K562 (cell line): ENCODE measurements around the gene TREM1. TPM values are rescaled to one million over a fixed set of nuclear protein-coding genes. Genes with fewer than 3 reads are reported as not detected.

Experiments
- ATAC-seq: fragments of 200-7000 bp; cut with Tn5 transposase; 3 replicates; pipeline ENCODE4 v1.9.1; 2020; ENCODE audit warnings: moderate library complexity
- BruUV-seq: library from RNA; stranded (reverse); fragments of 400-500 nt; replicated peaks from 2 replicates; lab custom pipeline; 2021; lab: Mats Ljungman, UMichigan
- CTCF ChIA-PET: fragments of 300-600 bp; formaldehyde crosslinking; extraction: SDS; loops from one replicate; lab custom pipeline; 2021; ENCODE audit warnings: low intra/inter-chr PET ratio; lab: Yijun Ruan, JAX
- POLR2A ChIA-PET: fragments of 300-600, 350-650 bp; sonication (Branson Sonifier 250); formaldehyde crosslinking; extraction: SDS; loops from one replicate; lab custom pipeline; 2021; ENCODE audit warnings: antibody characterized with exemption, inconsistent platforms; lab: Yijun Ruan, JAX
- DNase-seq, 4 experiments: peaks; one replicate each; pipeline versions ENCODE4 v3.0.0 to v3.0.0-alpha.2; 2011 to 2018; ENCODE audit warnings: low spot score in 3 of 4, mixed read lengths in 3 of 4; ENCODE audit errors: extremely low read depth in 1 of 4
- FAIRE-seq: peaks from 2 replicates; lab custom pipeline; 2011; peaks lifted over from hg19 to GRCh38; lab: Jason Lieb, UNC
- H2AFZ ChIP-seq: 2 replicates; pipeline ENCODE4 v1.6.0; 2011; ENCODE audit warnings: low read depth, low read length, control low read depth, inconsistent platforms
- H3K27ac ChIP-seq: fragments of 200-600 bp; 3 replicates; pipeline ENCODE4 v1.8.0; 2011; ENCODE audit warnings: low read depth, mild to moderate bottlenecking, control low read depth, inconsistent platforms, low read length, moderate library complexity, mixed read lengths; ENCODE audit errors: extremely low read depth
- H3K27me3 ChIP-seq, 2 experiments: fragments of 300-600 bp in 1 of 2; 2 replicates in 1 of 2; 3 replicates in 1 of 2; pipeline versions ENCODE4 v1.6.0 to v1.8.0; 2011; ENCODE audit warnings: inconsistent platforms in 2 of 2, low read length in 2 of 2, mild to moderate bottlenecking in 1 of 2, mixed read lengths in 1 of 2, moderate library complexity in 1 of 2; ENCODE audit not compliant: control insufficient read depth in 2 of 2, insufficient read depth in 2 of 2
- H3K36me3 ChIP-seq: fragments of 300-600 bp; 3 replicates; pipeline ENCODE4 v1.8.0; 2011; ENCODE audit warnings: mild to moderate bottlenecking, low read length, inconsistent platforms; ENCODE audit not compliant: control insufficient read depth, insufficient read depth
- H3K4me1 ChIP-seq, 2 experiments: fragments of 200-600 bp in 1 of 2; replicated peaks in 1 of 2; 2 replicates in 1 of 2; 3 replicates in 1 of 2; pipeline versions ENCODE4 v1.5.1 to v1.8.0; 2011; ENCODE audit warnings: inconsistent platforms in 2 of 2, low read length in 2 of 2, mild to moderate bottlenecking in 1 of 2, mixed read lengths in 1 of 2, moderate library complexity in 1 of 2; ENCODE audit not compliant: control insufficient read depth in 2 of 2, insufficient read depth in 2 of 2
- H3K4me2 ChIP-seq: 2 replicates; pipeline ENCODE4 v1.6.1; 2011; ENCODE audit warnings: low read length, control low read depth, inconsistent platforms, mixed read lengths; ENCODE audit not compliant: insufficient read depth
- H3K4me3 ChIP-seq: fragments of 200-600 bp; sonication (generic), shearing (Covaris generic); 2 replicates; pipeline ENCODE4 v1.5.1; 2016; ENCODE audit warnings: control low read depth, inconsistent platforms
- H3K79me2 ChIP-seq: fragments of 200-600 bp; 3 replicates; pipeline ENCODE4 v1.8.0; 2011; ENCODE audit warnings: low read length, inconsistent platforms; ENCODE audit not compliant: control insufficient read depth, insufficient read depth
- H3K9ac ChIP-seq, 2 experiments: 2 replicates each; pipeline versions ENCODE4 v1.6.0 to v1.6.1; 2011; ENCODE audit warnings: low read depth in 2 of 2, low read length in 2 of 2, control low read depth in 1 of 2, inconsistent platforms in 1 of 2, mild to moderate bottlenecking in 1 of 2, mixed read lengths in 1 of 2; ENCODE audit not compliant: insufficient read depth in 1 of 2
- H3K9me1 ChIP-seq: one replicate; pipeline ENCODE4 v1.6.0; 2011; ENCODE audit warnings: inconsistent platforms, mild to moderate bottlenecking, low read length, moderate library complexity; ENCODE audit not compliant: control insufficient read depth, insufficient read depth
- H3K9me3 ChIP-seq: replicated peaks from 2 replicates; pipeline ENCODE4 v1.5.1; 2011; ENCODE audit warnings: low read depth, low read length, inconsistent platforms; ENCODE audit not compliant: control insufficient read depth, insufficient read depth
- H4K20me1 ChIP-seq: replicated peaks from 2 replicates; pipeline ENCODE4 v1.6.1; 2011; ENCODE audit warnings: low read length, inconsistent platforms, mixed read lengths; ENCODE audit not compliant: control insufficient read depth, insufficient read depth
- MAFG ChIP-seq: fragments of 450-650 bp; conservative IDR thresholded peaks from 2 replicates; pipeline ENCODE4 v1.6.1; 2016; ENCODE audit warnings: missing genetic modification characterization, missing compliant biosample characterization
- POLR2A ChIP-seq: fragments of 450-650 bp; conservative IDR thresholded peaks from 2 replicates; pipeline ENCODE4 v1.6.1; 2016
- SREBF1 ChIP-seq: fragments of 150-350 bp; IDR thresholded peaks from 2 replicates; pipeline ENCODE4 v1.6.1; 2014; ENCODE audit warnings: antibody characterized with exemption, low read depth, low read length, borderline replicate concordance
- ZC3H4 ChIP-seq: sonication (generic); formaldehyde crosslinking; IDR thresholded peaks from 2 replicates; pipeline ENCODE4 v1.9.0; 2021; ENCODE audit warnings: missing genetic modification reagents, borderline replicate concordance
- WGBS: fragments of 100-300 bp; shearing (Covaris generic); methylation state at CpG from one replicate; pipeline ENCODE4 v1.1.6; 2016; ENCODE audit warnings: low coverage, mixed read lengths; ENCODE audit not compliant: insufficient coverage; ENCODE audit errors: missing lambda C conversion rate; 5-methylcytosine and 5-hydroxymethylcytosine counted together
- in situ Hi-C: fragments of 300-500 bp; cut with MboI; formaldehyde crosslinking; loops from 4 replicates; pipeline ENCODE4 v1.15.0; 2018; ENCODE audit warnings: inconsistent platforms, mixed read lengths
- intact Hi-C: fragments of 100-400 bp; cut with micrococcal nuclease; formaldehyde crosslinking; loops from 2 replicates; pipeline ENCODE4 v1.14.2; 2022
- polyA plus RNA-seq, 8 experiments: library from polyadenylated mRNA; depleted of rRNA in 4 of 8; stranded (reverse) in 5 of 8; unstranded in 3 of 8; fragments of >200 nt; fragmentation: Nextera tagmentation in 2 of 8; fragmentation: Illumina TruSeq in 1 of 8; extraction: Ambion mirVana in 2 of 8; extraction: Trizol in 1 of 8; gene quantifications; 2 replicates each; pipeline versions ENCODE4 v1.2.1 to v1.2.3, GENCODE V29; 2011 to 2014; ENCODE audit warnings: inconsistent platforms in 1 of 8, missing spikeins in 1 of 8
- total RNA-seq, 7 experiments: library from RNA; depleted of rRNA in 6 of 7; stranded (reverse); fragments of >200 nt in 6 of 7; fragmentation: Illumina TruSeq in 2 of 7; extraction: Trizol in 2 of 7; gene quantifications; 2 replicates each; pipeline versions ENCODE4 v1.2.1 to v1.2.3, GENCODE V29; 2011 to 2021; ENCODE audit warnings: low replicate concordance in 1 of 7
- TF ChIP-seq, protein P1 (sequence below): IDR thresholded peaks from 2 replicates; pipeline ENCODE4 v1.6.1; 2016; ENCODE audit warnings: missing genetic modification characterization, missing compliant biosample characterization
- TF ChIP-seq, protein P2 (sequence below), 2 experiments: fragments of 450-650 bp; IDR thresholded peaks; 2 replicates each; pipeline ENCODE4 v1.6.1; 2018; ENCODE audit warnings: mild to moderate bottlenecking in 2 of 2, low read depth in 1 of 2; ENCODE audit not compliant: partially characterized antibody in 2 of 2
- TF ChIP-seq, protein P3 (sequence below): fragments of 450-650 bp; IDR thresholded peaks from 2 replicates; pipeline ENCODE4 v1.6.1; 2016; ENCODE audit warnings: mild to moderate bottlenecking

TREM1 gene
- total and polyA plus RNA-seq, 9 of the 15 experiments (the other 6 are each of a cell fraction or from before 2014, with no cell fraction given): not detected

DNA sequence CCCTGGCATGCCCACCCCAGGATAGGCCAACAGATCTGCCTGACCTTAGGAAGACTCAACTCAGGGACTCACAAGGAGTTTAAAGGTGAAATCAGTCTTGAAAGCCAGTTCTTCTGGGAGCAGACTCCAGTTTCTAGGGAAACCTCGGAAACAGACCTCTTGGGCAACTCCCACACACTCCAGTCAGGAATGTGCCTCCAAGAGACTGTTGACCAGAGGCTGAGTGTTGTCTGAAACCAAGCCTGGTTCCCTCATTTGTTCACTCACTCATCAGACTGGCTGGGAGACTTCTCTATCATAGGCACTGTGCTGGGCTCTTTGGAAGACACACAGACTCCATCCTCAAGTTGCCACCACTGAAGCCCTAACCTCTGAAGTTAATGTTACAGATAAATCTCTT lies 1.8 kb downstream of the TREM1 start:
- ATAC-seq (no peak), DNase-seq (peak in 1 of 4 experiments; percentile 3), FAIRE-seq (no peak)
- no peaks in the 10 kb centered on the region for H3K36me3 ChIP-seq
- no peaks in the 10 kb centered on the region for H3K9me3 ChIP-seq
- H4K20me1 ChIP-seq: no peaks in the 10 kb centered on the region
- no peaks in the 10 kb centered on the region for H3K4me1 ChIP-seq
- CTCF ChIA-PET: no interaction called here
- intact Hi-C loops (no loop called here), in situ Hi-C loops (no loop called here)
- no peak overlapping the region for H3K9ac ChIP-seq
- 0% methylated on average over 1 of the region's 1 CpG for WGBS
- POLR2A ChIA-PET: no interaction called here
- peaks cover 0 to 43% of the 10 kb centered on the region in 2 experiments; a peak in 3 of 5 replicates for H3K27me3 ChIP-seq
- no peaks in the 10 kb centered on the region for H3K9me1 ChIP-seq
- TF ChIP-seq MAFG (tag) (no peak), SREBF1 (no peak), ZC3H4 (CRISPR knock-in tag) (no peak), POLR2A (no peak)
- TF ChIP-seq, protein P1, sequence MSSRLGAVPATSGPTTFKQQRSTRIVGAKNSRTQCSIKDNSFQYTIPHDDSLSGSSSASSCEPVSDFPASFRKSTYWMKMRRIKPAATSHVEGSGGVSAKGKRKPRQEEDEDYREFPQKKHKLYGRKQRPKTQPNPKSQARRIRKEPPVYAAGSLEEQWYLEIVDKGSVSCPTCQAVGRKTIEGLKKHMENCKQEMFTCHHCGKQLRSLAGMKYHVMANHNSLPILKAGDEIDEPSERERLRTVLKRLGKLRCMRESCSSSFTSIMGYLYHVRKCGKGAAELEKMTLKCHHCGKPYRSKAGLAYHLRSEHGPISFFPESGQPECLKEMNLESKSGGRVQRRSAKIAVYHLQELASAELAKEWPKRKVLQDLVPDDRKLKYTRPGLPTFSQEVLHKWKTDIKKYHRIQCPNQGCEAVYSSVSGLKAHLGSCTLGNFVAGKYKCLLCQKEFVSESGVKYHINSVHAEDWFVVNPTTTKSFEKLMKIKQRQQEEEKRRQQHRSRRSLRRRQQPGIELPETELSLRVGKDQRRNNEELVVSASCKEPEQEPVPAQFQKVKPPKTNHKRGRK (tag): no peak
- TF ChIP-seq, protein P2, sequence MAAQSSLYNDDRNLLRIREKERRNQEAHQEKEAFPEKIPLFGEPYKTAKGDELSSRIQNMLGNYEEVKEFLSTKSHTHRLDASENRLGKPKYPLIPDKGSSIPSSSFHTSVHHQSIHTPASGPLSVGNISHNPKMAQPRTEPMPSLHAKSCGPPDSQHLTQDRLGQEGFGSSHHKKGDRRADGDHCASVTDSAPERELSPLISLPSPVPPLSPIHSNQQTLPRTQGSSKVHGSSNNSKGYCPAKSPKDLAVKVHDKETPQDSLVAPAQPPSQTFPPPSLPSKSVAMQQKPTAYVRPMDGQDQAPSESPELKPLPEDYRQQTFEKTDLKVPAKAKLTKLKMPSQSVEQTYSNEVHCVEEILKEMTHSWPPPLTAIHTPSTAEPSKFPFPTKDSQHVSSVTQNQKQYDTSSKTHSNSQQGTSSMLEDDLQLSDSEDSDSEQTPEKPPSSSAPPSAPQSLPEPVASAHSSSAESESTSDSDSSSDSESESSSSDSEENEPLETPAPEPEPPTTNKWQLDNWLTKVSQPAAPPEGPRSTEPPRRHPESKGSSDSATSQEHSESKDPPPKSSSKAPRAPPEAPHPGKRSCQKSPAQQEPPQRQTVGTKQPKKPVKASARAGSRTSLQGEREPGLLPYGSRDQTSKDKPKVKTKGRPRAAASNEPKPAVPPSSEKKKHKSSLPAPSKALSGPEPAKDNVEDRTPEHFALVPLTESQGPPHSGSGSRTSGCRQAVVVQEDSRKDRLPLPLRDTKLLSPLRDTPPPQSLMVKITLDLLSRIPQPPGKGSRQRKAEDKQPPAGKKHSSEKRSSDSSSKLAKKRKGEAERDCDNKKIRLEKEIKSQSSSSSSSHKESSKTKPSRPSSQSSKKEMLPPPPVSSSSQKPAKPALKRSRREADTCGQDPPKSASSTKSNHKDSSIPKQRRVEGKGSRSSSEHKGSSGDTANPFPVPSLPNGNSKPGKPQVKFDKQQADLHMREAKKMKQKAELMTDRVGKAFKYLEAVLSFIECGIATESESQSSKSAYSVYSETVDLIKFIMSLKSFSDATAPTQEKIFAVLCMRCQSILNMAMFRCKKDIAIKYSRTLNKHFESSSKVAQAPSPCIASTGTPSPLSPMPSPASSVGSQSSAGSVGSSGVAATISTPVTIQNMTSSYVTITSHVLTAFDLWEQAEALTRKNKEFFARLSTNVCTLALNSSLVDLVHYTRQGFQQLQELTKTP (IDR thresholded peaks at IDR 0.05; ENCODE audit: low read depth in 1 of 2, partially characterized antibody in 2 of 2): no peak
- TF ChIP-seq, protein P3, sequence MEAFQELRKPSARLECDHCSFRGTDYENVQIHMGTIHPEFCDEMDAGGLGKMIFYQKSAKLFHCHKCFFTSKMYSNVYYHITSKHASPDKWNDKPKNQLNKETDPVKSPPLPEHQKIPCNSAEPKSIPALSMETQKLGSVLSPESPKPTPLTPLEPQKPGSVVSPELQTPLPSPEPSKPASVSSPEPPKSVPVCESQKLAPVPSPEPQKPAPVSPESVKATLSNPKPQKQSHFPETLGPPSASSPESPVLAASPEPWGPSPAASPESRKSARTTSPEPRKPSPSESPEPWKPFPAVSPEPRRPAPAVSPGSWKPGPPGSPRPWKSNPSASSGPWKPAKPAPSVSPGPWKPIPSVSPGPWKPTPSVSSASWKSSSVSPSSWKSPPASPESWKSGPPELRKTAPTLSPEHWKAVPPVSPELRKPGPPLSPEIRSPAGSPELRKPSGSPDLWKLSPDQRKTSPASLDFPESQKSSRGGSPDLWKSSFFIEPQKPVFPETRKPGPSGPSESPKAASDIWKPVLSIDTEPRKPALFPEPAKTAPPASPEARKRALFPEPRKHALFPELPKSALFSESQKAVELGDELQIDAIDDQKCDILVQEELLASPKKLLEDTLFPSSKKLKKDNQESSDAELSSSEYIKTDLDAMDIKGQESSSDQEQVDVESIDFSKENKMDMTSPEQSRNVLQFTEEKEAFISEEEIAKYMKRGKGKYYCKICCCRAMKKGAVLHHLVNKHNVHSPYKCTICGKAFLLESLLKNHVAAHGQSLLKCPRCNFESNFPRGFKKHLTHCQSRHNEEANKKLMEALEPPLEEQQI: no peak
- H3K4me3 ChIP-seq: no peak overlapping the region
- H3K4me2 ChIP-seq: no peak overlapping the region
- no TSS peak for BruUV-seq
- H3K79me2 ChIP-seq: no peaks in the 10 kb centered on the region
- H2AFZ ChIP-seq: no peak overlapping the region
- H3K27ac ChIP-seq: no peak overlapping the region
